ENCODE results near the gene GOLGA6L4. TPM values are rescaled to one million over a fixed set of nuclear protein-coding genes. Genes with fewer than 3 reads are reported as not detected.

Gene GOLGA6L4, protein sequence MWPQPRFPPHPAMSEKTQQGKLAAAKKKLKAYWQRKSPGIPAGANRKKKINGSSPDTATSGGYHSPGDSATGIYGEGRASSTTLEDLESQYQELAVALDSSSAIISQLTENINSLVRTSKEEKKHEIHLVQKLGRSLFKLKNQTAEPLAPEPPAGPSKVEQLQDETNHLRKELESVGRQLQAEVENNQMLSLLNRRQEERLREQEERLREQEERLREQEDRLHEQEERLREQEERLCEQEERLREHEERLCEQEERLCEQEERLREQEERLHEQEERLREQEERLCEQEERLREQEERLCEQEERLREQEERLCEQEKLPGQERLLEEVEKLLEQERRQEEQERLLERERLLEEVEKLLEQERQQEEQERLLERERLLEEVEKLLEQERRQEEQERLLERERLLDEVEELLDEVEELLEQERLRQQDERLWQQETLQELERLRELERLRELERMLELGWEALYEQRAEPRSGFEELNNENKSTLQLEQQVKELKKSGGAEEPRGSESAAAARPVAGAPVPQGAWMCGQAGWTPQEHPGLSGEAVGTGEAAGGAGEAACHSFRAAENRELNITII
- 3.0 TPM for total RNA-seq

DNA sequence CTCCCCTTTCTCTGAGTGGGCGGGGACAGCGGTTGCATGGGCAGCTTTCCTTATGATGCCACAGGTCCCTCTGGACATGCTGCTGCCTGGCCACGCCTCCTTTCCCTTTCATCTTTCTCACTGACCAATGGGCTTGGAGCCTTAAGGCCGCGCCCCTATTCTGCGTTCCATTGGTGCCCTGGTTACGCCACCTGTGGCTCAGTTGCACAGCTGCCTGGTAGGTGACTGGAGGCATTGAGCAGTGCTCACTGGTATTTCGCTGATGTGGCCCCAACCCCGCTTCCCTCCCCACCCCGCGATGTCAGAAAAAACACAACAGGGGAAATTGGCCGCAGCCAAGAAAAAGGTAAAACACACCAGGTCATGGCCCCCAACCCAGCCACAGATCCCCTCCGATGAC lies at the start of gene GOLGA6L4:
Gene GOLGA6L4, plus strand, starts transcription at position 201 of the 400 bp plus-strand sequence. Its CDS starts 62 bp downstream, at position 263.

Small RNA genes within 50 kb of the gene (small RNA-seq; reads per million reads assigned to genes)
- gene RN7SL331P (ENCODE audit: low replicate concordance), result not detected
- not detected for gene UBE2Q2P8 (ENCODE audit: low replicate concordance)

Data from metanephros (tissue), 2 donors.